Measurements from ENCODE around the gene AK9.

Gene AK9

DNA sequence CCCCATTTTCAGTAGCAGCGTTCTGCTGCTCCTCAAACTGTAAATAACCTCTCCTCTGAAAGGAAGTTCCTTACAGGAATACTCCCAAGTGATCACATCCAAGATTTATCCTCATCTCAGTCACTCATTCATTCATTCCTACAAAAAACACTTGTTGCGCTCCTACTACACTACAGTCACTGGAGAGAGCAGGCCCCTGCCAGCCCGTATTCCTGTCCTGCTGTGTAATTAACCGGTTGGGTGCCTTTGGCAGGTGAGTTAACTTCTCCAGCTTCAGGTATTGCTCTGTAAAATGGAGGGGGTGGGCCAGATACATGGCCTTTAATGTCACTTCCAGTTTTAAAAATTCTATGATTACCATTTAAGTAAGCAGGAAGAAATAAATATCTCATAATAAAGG, 192.9 kb downstream of the AK9 start:
- Mint-ChIP-seq H3K4me1 (ENCODE audit: low read depth) (peaks cover 7% of the 10 kb centered on the region), H3K9me3 (ENCODE audit: low read depth) (no peaks in the 10 kb centered on the region), H3K36me3 (peaks cover 3% of the 10 kb centered on the region), H3K27me3 (no peaks in the 10 kb centered on the region), H3K27ac (no peak overlapping the region), H3K4me3 (no peak overlapping the region)

DNA sequence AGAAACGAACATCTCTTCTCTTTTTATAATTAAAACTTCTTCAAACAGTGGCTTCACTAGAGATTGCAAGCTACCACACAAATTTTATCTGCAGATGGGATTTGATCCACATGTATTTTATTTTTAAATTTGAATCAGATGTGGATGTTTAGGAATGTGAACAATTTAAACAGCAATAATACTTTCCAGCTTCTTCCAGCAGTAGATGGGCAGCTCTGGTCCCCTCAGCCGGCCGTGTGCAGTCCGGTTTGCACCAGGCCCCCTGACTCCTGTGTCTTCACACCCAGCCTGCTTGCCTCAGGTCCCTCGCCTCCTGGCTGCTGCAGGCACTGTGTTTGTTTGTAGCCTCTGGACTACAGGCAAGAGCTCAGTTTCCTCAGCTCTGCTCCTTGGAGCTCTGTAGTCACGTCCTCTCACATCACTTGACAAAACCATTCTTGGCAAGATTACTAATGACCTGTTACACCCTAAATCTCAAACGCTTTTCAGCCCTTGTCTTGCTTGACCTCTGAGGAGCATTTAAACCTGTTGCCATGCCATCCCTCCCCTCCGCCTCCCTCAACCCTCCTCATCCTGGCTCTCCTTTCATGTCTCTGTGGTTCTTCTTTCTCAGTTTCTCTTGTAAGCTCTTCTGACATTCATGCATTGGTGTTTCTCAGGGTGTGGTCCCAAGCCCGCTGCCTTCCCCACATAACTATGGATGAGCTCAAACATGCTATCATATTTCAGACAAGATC, 194.8 kb downstream of the AK9 start:
- Mint-ChIP-seq H3K4me1 (ENCODE audit: low read depth) (peaks cover 16% of the 10 kb centered on the region), H3K36me3 (no peaks in the 10 kb centered on the region), H3K27ac (no peak overlapping the region), H3K27me3 (no peaks in the 10 kb centered on the region), H3K4me3 (no peak overlapping the region), H3K9me3 (ENCODE audit: low read depth) (no peaks in the 10 kb centered on the region)

DNA sequence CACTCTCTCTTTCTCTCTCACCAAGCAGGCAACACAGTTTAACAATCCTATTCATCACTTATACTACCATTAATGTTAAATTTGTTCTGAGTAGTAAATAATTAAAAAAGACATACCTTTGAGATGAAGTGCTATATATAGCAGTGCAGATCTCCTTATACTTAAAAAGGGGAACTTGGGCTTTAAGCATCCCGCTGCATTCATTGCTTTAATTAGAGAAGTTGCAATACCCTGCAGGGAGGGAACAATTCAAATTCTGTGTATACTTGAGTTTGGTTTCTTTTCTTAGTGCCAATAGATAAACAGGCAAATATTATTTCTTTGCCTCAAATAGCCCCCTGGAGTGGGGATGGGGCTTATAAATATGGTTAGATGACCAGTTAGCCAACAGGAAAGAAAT, 197.1 kb downstream of the AK9 start:
- Mint-ChIP-seq H3K36me3 (no peaks in the 10 kb centered on the region), H3K27ac (no peak overlapping the region), H3K9me3 (ENCODE audit: low read depth) (no peaks in the 10 kb centered on the region), H3K27me3 (no peaks in the 10 kb centered on the region), H3K4me1 (ENCODE audit: low read depth) (peaks cover 28% of the 10 kb centered on the region), H3K4me3 (no peak overlapping the region)

DNA sequence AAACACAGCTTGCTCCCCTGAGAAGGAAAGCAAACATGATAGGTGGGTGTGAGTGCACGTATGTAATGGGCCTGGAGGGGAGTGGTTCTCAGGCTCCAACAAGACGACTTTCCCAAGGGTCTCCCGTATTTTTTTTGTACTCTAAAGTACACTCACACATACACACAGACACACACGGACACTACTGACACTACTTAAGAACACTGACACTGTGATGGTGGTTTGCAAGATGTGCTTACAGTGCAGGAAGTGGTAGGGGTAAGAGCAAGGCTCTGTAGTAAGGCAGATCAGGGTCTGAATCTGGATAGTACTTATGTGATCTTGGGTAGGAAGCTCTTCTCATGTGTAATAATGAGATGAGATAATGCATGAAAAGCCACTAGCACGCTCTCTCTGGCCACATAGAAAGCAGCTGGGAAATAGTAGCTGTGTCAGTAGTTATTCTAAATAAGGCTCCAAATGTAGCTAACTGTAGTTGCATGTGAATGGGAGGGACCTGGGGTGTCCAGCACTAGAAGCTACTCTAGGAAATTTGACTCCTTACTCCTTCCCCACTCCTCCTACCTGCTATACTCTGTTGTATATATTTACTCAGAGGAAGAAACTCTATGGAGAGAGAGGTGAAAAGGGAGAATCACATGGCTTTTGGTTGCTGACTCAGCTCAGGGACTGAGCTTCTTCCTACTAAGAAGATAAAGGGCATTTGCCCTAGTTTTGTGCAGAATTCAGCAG, 199.6 kb downstream of the AK9 start:
- peak overlapping the region; percentile 25 for H3K4me3 Mint-ChIP-seq
- H3K27ac Mint-ChIP-seq: peak overlapping the region; percentile 61
- H3K27me3 Mint-ChIP-seq: no peaks in the 10 kb centered on the region
- H3K4me1 Mint-ChIP-seq (ENCODE audit: low read depth): peaks cover 23% of the 10 kb centered on the region
- H3K9me3 Mint-ChIP-seq (ENCODE audit: low read depth): no peaks in the 10 kb centered on the region
- no peaks in the 10 kb centered on the region for H3K36me3 Mint-ChIP-seq

DNA sequence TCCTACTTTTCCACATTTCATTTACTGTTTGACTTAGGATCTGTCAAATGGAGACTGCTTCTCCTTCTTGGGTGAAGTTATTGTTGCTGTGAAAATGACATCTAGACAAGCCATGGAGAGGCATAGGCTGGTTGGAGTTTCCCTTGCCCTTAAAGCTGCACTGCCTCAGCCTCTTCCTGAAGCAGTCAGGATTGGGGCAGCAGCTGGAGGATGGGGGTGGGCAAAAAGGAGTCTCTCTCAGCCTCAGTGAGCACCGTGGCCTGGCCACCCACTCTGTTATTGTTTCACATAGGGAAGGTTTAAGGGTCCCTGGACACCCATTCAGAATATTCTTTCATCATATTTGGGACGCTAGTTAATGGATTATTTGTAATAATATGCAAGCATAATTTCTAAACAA, 200.3 kb downstream of the AK9 start:
- H3K27ac Mint-ChIP-seq: no peak overlapping the region
- no peaks in the 10 kb centered on the region for H3K9me3 Mint-ChIP-seq (ENCODE audit: low read depth)
- peaks cover 21% of the 10 kb centered on the region for H3K4me1 Mint-ChIP-seq (ENCODE audit: low read depth)
- H3K4me3 Mint-ChIP-seq: no peak overlapping the region
- H3K36me3 Mint-ChIP-seq: no peaks in the 10 kb centered on the region
- H3K27me3 Mint-ChIP-seq: no peaks in the 10 kb centered on the region

DNA sequence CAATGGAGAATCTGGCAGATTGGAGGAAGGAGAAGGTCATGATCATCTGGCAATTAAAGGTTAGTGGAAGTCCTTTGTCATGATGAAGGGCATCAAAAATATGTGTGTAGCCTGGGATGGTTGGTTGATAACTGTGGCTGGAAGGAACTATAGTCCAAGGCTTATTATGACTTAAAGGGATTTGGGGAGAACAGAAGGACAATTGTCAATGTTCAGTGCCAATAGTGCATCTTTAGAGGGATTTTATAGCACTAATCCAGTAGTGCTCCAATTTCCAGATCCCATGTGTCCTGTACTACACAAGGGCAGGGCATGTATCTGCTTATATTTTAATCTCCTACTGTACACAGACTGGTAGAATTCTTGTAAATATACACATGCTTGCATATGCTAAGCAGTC, 203.0 kb downstream of the AK9 start:
- peaks cover 26% of the 10 kb centered on the region for H3K4me1 Mint-ChIP-seq (ENCODE audit: low read depth)

DNA sequence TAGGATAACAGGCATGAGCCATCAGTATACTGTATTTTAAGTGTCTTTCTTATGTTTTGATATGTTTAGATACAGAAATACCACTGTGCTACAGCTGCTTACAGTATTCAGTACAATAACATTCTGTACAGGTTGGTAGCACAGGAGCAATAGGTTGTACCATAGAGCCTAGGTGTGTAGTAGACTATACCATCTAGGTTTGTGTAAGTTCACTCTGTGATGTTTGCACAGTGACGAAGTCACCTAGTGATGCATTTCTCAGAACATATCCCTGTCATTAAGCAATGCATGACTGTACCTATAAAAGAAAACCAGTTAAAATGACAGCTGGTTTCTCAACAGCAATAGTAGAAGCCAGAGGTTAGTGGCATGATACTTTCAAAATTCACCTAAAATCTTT, 204.9 kb downstream of the AK9 start:
- H3K4me3 Mint-ChIP-seq: no peak overlapping the region
- no peak overlapping the region for H3K27ac Mint-ChIP-seq
- H3K27me3 Mint-ChIP-seq: no peaks in the 10 kb centered on the region
- H3K4me1 Mint-ChIP-seq (ENCODE audit: low read depth): peaks cover 28% of the 10 kb centered on the region
- no peaks in the 10 kb centered on the region for H3K9me3 Mint-ChIP-seq (ENCODE audit: low read depth)
- peaks cover 9% of the 10 kb centered on the region for H3K36me3 Mint-ChIP-seq

More for the DNA sequence above, 203.0 kb downstream of the AK9 start:
- Mint-ChIP-seq H3K4me3 (no peak overlapping the region), H3K27me3 (no peaks in the 10 kb centered on the region), H3K27ac (no peak overlapping the region), H3K36me3 (no peaks in the 10 kb centered on the region), H3K9me3 (ENCODE audit: low read depth) (no peaks in the 10 kb centered on the region)

DNA sequence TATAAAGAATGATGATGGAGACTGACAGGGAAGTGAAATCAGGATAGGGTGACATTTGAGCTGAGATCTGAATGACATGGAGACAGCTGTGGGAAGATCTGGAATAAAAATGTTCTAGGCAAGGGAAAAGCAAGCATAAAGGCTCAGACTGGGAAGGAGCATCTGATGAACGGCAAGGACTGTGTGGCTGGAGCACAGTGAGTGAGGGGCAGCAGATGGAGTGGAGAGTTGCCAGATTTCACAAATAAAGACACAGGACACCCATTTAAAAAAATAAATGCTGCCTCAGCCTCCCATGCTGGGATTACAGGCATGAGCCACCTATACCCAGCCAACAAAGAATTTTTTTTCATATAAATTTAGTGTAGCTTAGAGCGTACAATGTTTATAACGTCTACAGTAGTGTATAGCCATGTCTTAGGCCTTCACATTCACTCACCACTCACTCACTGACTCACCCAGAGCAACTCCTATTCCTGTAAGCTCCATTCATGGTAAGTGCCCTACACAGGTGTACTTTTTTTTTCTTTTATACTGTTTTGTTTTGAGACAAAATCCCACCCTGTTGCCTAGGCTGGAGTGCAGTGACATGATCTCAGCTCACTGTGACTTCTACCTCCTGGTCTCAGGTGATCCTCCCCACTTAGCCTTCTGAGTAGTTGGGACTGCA, 205.6 kb downstream of the AK9 start:
- no peaks in the 10 kb centered on the region for H3K9me3 Mint-ChIP-seq (ENCODE audit: low read depth)
- no peaks in the 10 kb centered on the region for H3K27me3 Mint-ChIP-seq
- H3K4me3 Mint-ChIP-seq: no peak overlapping the region
- no peak overlapping the region for H3K27ac Mint-ChIP-seq
- H3K36me3 Mint-ChIP-seq: peaks cover 13% of the 10 kb centered on the region
- peaks cover 28% of the 10 kb centered on the region for H3K4me1 Mint-ChIP-seq (ENCODE audit: low read depth)

DNA sequence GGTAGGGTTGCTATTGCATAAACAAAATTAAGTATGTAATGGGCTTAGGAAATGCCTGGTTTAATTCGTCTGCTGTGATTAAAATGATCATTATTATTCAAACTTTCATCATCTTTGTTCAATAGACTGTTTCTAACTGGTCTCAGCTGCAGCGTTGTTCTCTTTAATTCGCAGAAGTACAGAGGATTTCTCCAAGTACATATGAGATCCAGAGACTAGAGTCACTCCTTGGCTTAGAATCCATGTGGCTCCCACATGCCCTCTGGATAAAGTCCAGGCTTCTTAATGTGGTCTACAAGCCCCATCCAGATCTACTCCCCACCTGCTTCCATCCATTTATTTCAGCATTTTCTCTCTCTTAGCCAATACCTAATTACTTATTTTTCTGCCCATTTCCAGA, 206.9 kb downstream of the AK9 start:
- Mint-ChIP-seq H3K4me3 (peak overlapping the region; percentile 89), H3K27ac (no peak overlapping the region)

DNA sequence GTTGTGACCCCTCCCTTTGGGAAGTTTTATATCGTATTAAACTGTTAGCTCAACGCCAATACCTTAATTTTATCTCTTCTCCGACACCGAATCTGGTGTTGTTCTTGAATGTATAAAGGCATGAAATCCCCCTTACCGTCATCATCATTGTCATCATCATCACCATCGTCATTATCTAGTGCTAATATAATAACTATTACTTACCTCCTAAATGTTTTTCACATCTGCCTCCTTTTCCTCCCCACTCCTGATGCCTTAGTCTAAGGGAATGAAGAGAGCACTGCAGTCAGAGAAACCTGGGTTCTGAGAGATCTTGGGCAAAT, 207.3 kb downstream of the AK9 start:
- peaks cover 37% of the 10 kb centered on the region for H3K4me1 Mint-ChIP-seq (ENCODE audit: low read depth)
- peak overlapping the region; percentile 13 for H3K27ac Mint-ChIP-seq
- peaks cover 20% of the 10 kb centered on the region for H3K36me3 Mint-ChIP-seq
- H3K9me3 Mint-ChIP-seq (ENCODE audit: low read depth): no peaks in the 10 kb centered on the region
- peak overlapping the region; percentile 89 for H3K4me3 Mint-ChIP-seq
- no peaks in the 10 kb centered on the region for H3K27me3 Mint-ChIP-seq

More for the DNA sequence above, 206.9 kb downstream of the AK9 start:
- H3K27me3 Mint-ChIP-seq: no peaks in the 10 kb centered on the region
- H3K4me1 Mint-ChIP-seq (ENCODE audit: low read depth): peaks cover 33% of the 10 kb centered on the region
- H3K36me3 Mint-ChIP-seq: peaks cover 17% of the 10 kb centered on the region
- H3K9me3 Mint-ChIP-seq (ENCODE audit: low read depth): no peaks in the 10 kb centered on the region

DNA sequence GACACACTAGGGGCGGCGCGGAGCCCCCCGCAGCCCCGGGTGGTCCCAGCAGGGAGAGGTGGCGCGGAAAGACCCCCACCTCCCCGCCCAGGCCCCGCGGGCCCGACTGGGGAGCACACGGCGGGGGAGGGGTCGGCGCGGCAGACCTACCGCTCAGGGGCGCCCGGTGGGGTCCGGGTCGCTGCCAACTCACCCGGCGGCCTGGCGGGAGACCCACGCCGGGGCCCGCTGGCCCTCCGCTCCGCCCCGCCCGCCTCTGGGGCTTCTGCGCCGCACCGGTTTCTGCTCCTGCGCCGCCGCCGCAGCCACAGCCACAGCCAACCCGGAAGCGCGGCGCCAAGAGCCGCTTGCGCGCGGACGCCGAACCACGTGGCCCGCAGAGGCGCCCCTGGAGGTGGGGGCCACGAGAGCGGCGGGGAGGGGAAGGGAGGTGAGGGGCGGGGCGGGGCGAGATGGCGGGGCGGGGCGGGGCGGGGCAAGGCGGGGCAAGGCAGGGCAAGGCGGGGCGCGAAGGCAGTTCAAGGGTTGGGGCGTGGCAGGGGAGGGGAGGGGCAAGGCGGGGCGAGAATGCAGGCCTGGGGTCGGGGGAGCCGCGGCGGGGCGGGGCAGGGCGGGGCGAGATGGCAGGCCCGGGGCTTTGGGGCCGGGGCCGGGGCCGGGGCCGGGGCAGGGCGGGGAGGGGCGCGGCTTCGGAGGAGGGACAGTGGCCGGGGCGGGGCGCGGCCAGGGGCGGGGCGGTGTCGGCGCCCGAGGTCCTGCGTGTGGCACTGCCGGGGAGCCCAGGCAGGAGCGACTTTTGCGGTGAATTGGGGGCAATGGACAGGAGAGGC, 207.9 kb downstream of the AK9 start, which contains the start of gene ZBTB24:
Gene ZBTB24, minus strand, starts transcription at position 315 of the 830 bp plus-strand sequence. CDS start 1,193 bp downstream, outside the sequence.
- peak within 1 kb of the TSS; percentile 99 for H3K4me3 Mint-ChIP-seq
- peaks cover 20% of the 10 kb centered on the region for H3K36me3 Mint-ChIP-seq
- H3K9me3 Mint-ChIP-seq (ENCODE audit: low read depth): no peaks in the 10 kb centered on the region
- H3K27me3 Mint-ChIP-seq: no peaks in the 10 kb centered on the region
- peaks cover 43% of the 10 kb centered on the region for H3K4me1 Mint-ChIP-seq (ENCODE audit: low read depth)
- H3K27ac Mint-ChIP-seq: peak within 1 kb of the TSS; percentile 96

DNA sequence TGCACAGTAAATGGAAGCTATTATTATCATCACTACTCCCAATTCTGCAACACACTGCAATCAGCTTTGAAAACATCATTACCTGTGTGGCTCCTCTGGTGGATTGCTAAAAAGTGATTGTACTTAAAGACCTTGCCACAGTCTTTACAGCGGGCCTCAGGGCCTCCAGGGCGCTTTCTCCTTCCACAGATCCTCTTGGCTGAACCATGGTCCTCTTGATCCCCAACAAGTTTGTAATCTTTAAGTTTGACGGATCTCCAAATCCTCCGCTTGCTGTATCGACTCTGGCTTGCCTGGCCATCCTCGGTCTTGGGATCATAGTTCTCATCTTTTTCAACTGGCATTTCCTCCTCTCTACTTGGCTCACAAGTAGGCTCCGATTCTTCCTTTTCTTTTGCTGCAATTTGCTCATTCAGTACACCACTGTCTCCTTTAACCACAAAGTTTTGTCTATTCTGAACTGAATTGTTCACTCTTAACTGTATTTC, 210.0 kb downstream of the AK9 start:
- peaks cover 61% of the 10 kb centered on the region for H3K4me1 Mint-ChIP-seq (ENCODE audit: low read depth)
- H3K36me3 Mint-ChIP-seq: peaks cover 23% of the 10 kb centered on the region
- peak overlapping the region; percentile 59 for H3K27ac Mint-ChIP-seq
- H3K27me3 Mint-ChIP-seq: no peaks in the 10 kb centered on the region
- H3K4me3 Mint-ChIP-seq: peak overlapping the region; percentile 99
- no peaks in the 10 kb centered on the region for H3K9me3 Mint-ChIP-seq (ENCODE audit: low read depth)

DNA sequence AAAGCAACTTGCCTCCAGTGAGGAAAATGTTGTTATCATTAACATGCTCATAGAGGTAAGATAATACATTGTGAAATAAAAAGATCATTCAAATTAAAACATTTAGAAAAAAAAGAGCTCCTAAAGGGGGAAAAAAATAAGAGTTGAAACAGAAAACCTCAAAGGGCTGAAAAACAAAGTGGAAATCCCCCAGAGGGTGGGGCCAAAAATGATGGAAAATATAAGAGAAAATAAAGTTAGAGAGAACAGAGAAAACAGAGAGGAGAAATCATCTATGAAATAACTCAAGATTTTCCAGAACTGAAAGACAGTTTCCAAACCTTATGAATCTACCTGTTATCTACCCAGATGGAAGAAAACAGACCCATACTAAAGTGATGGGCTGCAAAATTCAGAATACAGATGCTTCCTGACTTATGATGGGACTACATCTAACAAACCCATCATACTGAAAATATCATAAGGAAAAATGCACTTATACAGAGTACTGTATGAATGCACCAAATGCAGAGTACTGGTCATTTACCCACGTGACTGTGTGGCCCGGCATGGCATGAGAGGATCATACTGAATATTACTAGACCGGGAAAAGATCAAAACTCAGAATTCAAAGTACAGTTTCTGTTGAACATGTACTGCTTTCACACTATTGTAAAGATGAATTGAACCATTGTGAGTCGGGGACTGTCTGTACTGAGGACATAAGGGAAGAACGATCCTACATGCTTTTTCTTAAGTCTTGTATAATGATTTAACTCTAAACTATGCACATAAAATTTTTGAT, 212.0 kb downstream of the AK9 start:
- Mint-ChIP-seq H3K4me3 (peak overlapping the region; percentile 99), H3K4me1 (ENCODE audit: low read depth) (peaks cover 75% of the 10 kb centered on the region), H3K9me3 (ENCODE audit: low read depth) (no peaks in the 10 kb centered on the region), H3K27ac (peak overlapping the region; percentile 84), H3K27me3 (no peaks in the 10 kb centered on the region), H3K36me3 (peaks cover 31% of the 10 kb centered on the region)
